ENCODE data around the gene ATF6.

Gene ATF6

DNA sequence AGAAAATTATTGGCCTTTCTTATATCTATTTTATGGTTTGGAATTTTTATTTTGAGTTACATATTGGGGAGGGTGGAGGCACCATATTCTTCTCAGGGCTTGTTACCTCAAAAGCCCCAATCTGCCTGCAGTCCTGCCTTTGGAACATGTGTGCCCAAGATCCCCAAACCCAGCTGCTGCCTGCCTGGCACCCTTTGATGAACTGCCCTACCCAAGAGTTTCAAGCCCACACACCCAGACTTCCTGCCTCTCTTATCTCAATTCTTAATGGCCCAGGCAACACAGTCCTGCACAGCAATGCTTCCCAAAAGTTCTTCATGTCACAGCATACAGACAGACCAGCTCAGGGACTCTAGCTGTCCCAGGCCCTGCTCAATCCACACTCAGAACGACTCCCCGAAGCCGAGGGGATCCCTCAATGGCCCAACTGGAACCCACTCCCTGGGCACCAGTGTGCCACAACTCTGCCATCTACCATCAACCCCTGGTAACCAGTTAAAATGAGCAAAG is 238.4 kb downstream of the ATF6 start:
- DNase-seq, result no peak

GRCh38 chr1:162006081-162006480 is 240.0 kb downstream of the ATF6 start:
- DNase-seq, result no peak

DNA sequence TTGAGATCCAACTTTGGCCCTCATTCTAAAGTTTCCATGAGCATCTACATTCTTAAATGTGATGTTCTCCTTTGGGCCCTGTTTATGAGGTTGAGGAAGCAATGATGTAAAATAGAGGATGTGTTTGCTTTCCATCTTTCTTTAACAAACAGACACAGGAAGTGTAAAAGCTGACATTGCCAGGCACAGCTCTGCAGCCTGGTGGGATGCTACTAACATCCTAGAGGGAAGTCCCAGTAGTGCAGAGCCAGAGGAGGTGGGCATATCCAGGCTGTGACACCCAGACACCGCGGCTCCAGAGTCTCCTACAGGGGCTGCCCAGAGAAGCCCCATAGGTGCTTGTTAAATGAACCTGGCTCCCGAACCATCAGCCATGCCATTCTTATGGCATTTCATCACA is 241.3 kb downstream of the ATF6 start:
- no peak for DNase-seq

- DNase-seq, result no peak
Observed at GRCh38 chr1:162008799-162009198, 242.7 kb downstream of the ATF6 start.

DNA sequence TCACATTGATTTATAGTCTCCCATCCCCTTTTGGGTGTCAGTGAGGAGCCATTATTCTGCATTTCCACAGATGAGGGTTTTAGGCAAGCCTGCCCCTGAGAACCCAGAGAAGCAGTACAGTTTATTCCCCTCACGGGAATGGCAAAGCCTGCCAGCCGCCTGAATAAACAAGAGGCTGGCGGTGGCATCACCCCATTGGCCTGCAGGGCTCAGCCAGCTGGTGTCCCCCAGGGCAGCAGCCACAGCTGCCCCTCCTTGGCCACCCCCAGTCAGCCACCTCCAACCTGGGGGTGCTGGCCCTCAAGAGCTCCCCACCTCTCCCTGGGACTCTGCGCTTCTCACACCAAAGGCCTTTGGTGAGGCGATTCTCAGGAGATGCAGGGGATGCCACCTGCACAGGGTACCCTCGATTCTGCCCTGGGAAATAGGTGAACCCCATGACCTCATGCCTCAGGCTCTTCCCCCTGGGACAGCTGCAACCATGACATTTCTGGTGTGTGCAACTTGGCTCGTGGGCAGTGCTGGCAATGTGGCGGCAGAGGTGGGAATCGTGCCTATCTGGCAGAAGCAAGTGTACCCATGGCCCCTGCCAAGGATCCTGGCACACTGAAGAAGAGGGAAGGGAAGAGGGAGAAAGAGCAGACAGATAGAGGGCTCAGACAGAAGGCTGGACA is 243.5 kb downstream of the ATF6 start:
- DNase-seq, result no peak

GRCh38 chr1:162010175-162010506 is 244.0 kb downstream of the ATF6 start:
- no peak for DNase-seq

- no peak for DNase-seq
Observed at GRCh38 chr1:162011337-162012012, 245.4 kb downstream of the ATF6 start.

DNA sequence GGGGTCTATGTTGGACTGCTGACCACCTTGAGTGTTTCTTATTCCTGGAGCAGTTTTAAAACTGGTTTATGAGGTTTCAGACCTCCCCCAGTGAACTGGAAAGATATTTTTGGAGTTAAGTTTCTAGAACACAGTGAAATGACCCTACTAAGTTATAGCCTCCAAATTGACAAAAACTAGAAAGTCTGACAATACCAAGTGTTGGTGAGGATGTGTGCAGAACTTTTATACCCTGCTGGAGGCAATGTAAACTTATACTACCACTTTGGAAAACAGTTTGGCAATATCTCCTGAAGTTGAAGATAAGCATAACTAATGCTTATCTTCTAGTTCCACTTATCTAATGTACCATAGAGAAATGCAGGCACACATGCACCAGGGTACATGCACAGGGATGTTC is 247.2 kb downstream of the ATF6 start:
- no peak for DNase-seq

Measured in activated T-cell treated with anti-CD3 and anti-CD28 coated beads, Interleukin-2, amount 50 U/mL, for 1 hour (primary cell).